Vagina (tissue), 2 donors: ENCODE data around the gene RIBC2.

ENCODE experiments used
- CTCF ChIP-seq, 3 experiments: fragments of 450-650 bp in 2 of 3; fragments of 200-600 bp in 1 of 3; sonication (generic) in 1 of 3; IDR thresholded peaks; one replicate each; pipeline ENCODE4 v1.5.1; 2017 to 2019; ENCODE audit warnings: antibody characterized with exemption in 3 of 3, mild to moderate bottlenecking in 2 of 3, moderate library complexity in 2 of 3
- POLR2A ChIP-seq, 2 donors: fragments of 450-650 bp; IDR thresholded peaks; one replicate each; pipeline ENCODE4 v1.6.1; 2017; ENCODE audit warnings: antibody characterized with exemption in 2 of 2, mild to moderate bottlenecking in 2 of 2, moderate library complexity in 2 of 2

DNA sequence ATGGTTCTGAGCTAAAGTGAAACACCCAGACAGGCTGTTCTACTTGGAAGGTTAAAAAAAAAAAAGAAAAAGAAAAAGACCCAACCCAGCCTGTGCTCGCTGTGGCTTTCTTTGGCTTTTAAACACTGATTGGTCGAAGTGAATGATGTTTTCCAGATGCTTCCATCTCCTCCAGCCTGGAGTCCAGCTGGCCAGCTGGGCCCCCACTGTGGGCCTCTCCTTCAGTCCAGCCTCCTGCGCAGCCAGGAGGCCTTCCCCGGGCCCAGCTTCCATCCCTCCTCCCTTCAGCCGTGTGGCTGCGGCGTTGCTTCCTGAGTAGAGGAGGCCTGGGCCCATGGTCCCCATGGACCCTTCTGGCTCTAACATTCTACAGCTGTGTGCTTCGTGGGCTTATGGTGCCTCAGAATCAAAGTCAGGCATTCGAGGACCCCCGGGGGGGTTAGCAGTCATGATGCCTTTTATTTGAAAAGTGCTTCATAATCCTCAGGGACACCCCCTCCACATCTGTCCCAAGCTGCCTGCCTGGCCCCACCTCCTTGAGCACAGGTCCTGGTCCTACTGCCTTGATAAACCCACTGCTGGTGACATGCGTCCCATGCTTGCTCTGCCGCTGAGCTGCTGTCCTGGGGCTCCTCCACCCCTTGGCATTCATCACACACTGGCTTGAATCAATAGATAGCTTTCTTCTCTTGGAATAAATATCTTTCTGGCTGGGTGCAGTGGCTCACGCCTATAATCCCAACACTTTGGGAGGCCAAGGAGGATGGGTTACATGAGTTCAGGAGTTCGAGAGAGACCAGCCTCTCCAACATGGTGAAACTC lies 47.0 kb downstream of the RIBC2 start:
- TF ChIP-seq CTCF (IDR thresholded peaks at IDR 0.05), result no peak
- TF ChIP-seq POLR2A (IDR thresholded peaks at IDR 0.05), result no peak
